Measurements from ENCODE around the gene ATP7A.

The ATP7A gene

DNA sequence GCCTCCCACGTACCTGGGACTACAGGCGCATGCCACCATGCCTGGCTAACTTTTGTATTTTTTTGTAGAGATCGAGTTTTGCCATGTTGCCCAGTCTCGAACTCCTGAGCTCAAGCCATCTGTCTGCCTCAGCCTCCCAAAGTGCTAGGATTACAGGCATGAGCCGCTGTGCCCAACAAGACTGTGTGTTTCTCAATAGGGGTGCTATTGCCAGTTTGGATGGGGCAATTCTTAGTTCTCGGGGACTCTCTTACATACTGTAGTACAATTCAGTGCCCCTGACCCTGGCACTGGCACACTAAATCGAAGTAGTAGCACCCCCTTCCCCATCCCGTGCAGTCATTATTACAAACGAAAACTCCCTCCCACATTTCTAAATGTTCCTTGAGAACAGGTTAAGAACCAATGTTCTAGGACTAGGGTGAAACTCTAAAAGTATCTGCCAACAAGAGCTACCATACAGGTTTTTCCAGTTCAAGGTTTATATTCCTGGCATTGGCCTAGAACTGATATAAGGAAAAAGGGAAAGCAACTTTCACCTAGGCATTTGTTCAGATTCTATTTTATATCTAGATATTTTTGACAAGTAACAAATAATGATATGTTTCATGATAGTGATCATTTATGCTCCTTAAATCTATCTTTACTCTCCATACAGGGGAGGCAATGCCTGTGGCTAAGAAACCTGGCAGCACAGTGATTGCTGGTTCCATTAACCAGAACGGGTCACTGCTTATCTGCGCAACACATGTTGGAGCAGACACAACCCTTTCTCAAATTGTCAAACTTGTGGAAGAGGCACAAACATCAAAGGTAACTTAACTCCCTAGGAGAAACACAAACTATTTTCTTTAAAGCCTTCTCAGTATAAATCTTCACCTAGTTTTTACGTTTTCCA, 109.3 kb downstream of the ATP7A start:
- TF ChIP-seq, protein P1, sequence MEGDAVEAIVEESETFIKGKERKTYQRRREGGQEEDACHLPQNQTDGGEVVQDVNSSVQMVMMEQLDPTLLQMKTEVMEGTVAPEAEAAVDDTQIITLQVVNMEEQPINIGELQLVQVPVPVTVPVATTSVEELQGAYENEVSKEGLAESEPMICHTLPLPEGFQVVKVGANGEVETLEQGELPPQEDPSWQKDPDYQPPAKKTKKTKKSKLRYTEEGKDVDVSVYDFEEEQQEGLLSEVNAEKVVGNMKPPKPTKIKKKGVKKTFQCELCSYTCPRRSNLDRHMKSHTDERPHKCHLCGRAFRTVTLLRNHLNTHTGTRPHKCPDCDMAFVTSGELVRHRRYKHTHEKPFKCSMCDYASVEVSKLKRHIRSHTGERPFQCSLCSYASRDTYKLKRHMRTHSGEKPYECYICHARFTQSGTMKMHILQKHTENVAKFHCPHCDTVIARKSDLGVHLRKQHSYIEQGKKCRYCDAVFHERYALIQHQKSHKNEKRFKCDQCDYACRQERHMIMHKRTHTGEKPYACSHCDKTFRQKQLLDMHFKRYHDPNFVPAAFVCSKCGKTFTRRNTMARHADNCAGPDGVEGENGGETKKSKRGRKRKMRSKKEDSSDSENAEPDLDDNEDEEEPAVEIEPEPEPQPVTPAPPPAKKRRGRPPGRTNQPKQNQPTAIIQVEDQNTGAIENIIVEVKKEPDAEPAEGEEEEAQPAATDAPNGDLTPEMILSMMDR (IDR thresholded peaks at IDR 0.05) = no peak
- Histone ChIP-seq H3K27ac (no peak overlapping the region), H3K36me3 (peaks cover 17% of the 10 kb centered on the region), H3K9me3 (no peaks in the 10 kb centered on the region), H3K4me1 (ENCODE audit: control insufficient read depth in 1 of 2, insufficient read depth in 1 of 2, low read depth in 1 of 2, low read length in 1 of 2) (no peaks in the 10 kb centered on the region), H3K4me3 (ENCODE audit: low read depth in 1 of 2, low read length in 1 of 2) (no peak overlapping the region), H3K27me3 (no peaks in the 10 kb centered on the region)

DNA sequence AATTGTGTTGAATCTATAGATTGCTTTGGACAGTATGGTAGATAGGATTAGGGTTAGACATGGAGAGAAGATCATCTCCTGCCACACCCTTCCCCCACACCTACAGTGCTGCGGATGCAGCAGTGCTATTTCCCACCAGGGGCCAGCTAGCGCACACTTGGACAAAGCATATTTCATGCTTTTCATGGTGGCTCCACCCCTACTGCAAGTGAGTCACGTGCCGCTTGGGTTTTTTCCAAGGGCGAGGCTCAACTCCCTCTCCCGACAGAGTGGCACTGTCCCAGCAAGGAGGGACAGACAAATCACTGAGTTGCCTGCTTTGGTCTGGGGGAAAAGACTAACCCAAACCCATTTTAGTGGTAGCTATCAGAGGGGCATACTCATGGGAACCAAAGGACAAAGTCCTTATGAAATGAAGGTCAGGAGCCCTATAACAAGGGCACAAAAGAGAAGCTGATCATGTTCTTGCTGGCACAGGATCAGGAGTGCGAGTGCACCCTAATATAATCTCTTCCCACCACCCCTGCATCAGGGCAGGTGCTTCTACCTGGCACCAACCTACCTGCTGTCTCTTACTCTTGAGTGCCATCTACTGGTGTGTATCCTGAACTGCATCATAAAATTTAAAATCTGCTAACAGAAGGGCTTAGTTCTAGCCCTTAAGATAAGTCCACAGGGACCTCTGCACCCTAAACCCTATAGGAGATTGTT, 114.0 kb downstream of the ATP7A start:
- Histone ChIP-seq H3K4me1 (ENCODE audit: control insufficient read depth in 1 of 2, insufficient read depth in 1 of 2, low read depth in 1 of 2, low read length in 1 of 2) (no peaks in the 10 kb centered on the region), H3K27ac (no peak overlapping the region), H3K4me3 (ENCODE audit: low read depth in 1 of 2, low read length in 1 of 2) (no peak overlapping the region), H3K27me3 (no peaks in the 10 kb centered on the region), H3K9me3 (no peaks in the 10 kb centered on the region), H3K36me3 (peaks cover 15% of the 10 kb centered on the region)
- TF ChIP-seq, protein P1 (IDR thresholded peaks at IDR 0.05) = peak; percentile 70

DNA sequence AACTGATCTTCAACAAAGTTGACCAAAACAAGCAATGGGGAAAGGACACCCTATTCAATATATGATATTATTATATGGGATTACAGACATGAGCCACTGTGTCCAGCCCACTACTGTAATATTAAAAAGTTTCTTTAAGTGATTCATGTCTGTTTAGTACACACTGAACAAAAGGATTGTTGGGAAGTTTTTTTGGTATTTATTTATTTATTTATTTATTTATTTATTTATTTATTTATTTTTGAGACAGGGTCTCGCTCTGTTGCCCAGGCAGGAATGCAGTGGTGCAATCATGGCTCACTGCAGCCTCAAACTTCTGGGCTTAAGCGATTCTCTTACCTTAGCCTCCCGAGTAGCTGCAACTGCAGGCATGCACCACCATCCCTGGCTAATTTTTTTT, 117.3 kb downstream of the ATP7A start:
- peaks cover 15% of the 10 kb centered on the region for H3K36me3 ChIP-seq
- no peak overlapping the region for H3K27ac ChIP-seq
- no peaks in the 10 kb centered on the region for H3K4me1 ChIP-seq (ENCODE audit: control insufficient read depth in 1 of 2, insufficient read depth in 1 of 2, low read depth in 1 of 2, low read length in 1 of 2)
- H3K4me3 ChIP-seq (ENCODE audit: low read depth in 1 of 2, low read length in 1 of 2) = no peak overlapping the region
- H3K9me3 ChIP-seq = no peaks in the 10 kb centered on the region
- TF ChIP-seq, protein P1 (IDR thresholded peaks at IDR 0.05) = no peak
- H3K27me3 ChIP-seq = no peaks in the 10 kb centered on the region

DNA sequence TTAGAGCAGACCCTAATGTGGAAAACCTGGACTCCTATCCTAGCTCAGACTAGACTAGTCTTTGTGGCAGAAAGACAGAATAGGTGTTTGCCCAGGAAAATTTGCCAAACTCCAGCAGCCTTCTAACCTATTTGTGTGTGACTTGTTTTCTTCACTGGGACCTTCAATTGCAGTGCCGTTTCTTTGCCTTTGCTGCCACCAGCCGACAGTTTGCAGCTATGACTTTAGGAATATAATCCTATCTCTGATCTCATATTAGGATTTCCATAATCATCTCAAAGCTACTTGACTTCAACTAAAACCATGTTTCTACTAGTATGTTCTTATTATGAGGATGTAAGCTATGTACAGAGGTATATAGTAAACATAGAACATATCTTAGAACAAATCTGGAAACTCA, 119.2 kb downstream of the ATP7A start:
- TF ChIP-seq, protein P1 (IDR thresholded peaks at IDR 0.05) = no peak
- no peaks in the 10 kb centered on the region for H3K4me1 ChIP-seq (ENCODE audit: control insufficient read depth in 1 of 2, insufficient read depth in 1 of 2, low read depth in 1 of 2, low read length in 1 of 2)
- H3K27me3 ChIP-seq = no peaks in the 10 kb centered on the region
- H3K36me3 ChIP-seq = peaks cover 15% of the 10 kb centered on the region
- no peak overlapping the region for H3K27ac ChIP-seq
- no peaks in the 10 kb centered on the region for H3K9me3 ChIP-seq
- H3K4me3 ChIP-seq (ENCODE audit: low read depth in 1 of 2, low read length in 1 of 2) = no peak overlapping the region

DNA sequence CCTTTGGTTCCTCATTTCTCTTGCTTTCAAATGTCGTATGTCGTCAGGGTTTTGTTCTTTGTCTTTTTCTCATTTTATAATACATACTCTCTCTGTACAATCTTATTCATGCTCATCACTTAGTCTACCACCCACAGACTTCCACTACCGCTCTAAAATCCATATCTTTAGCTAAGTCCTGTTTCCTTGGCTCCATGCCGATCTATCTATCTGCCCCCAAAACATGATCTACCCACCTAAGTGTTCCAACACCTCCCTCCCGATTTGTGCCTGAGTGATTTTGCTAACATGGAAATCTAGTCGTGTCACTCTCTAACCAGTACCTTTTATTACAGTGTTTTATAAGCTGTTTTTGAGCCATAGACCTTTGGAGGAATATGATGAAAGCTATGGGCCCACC, 124.6 kb downstream of the ATP7A start:
- no peaks in the 10 kb centered on the region for H3K4me1 ChIP-seq (ENCODE audit: control insufficient read depth in 1 of 2, insufficient read depth in 1 of 2, low read depth in 1 of 2, low read length in 1 of 2)

More for the DNA sequence above, 124.6 kb downstream of the ATP7A start:
- H3K36me3 ChIP-seq = peaks cover 26% of the 10 kb centered on the region
- H3K27me3 ChIP-seq = no peaks in the 10 kb centered on the region
- TF ChIP-seq, protein P1 (IDR thresholded peaks at IDR 0.05) = no peak
- no peaks in the 10 kb centered on the region for H3K9me3 ChIP-seq
- no peak overlapping the region for H3K27ac ChIP-seq
- no peak overlapping the region for H3K4me3 ChIP-seq (ENCODE audit: low read depth in 1 of 2, low read length in 1 of 2)
